SKM-1 (cell line): ENCODE data around the gene SPEG.

Source experiments
- DNase-seq: peaks from one replicate; lab custom pipeline; 2025; ENCODE audit not compliant: unreplicated experiment; lab: John Stamatoyannopoulos, UW

The SPEG gene

GRCh38 chr2:219542931-219543595 lies 108.4 kb downstream of the SPEG start:
- DNase-seq = no peak

- peak; percentile 82 for DNase-seq
Measured at GRCh38 chr2:219543596-219544358, 109.1 kb downstream of the SPEG start, which contains the start of the genes CHPF and TMEM198. Gene CHPF (minus strand): TSS chr2:219543809. CDS start chr2:219543538, 271 bp downstream. Gene TMEM198 (plus strand): TSS chr2:219544028. CDS start chr2:219544728, 700 bp downstream.

GRCh38 chr2:219544567-219544966 lies 109.9 kb downstream of the SPEG start:
- no peak for DNase-seq

- no peak for DNase-seq
Measured at GRCh38 chr2:219545295-219545942, 110.8 kb downstream of the SPEG start.

- no peak for DNase-seq
Measured at GRCh38 chr2:219545943-219546352, 111.3 kb downstream of the SPEG start.

GRCh38 chr2:219547621-219548020 lies 113.0 kb downstream of the SPEG start:
- no peak for DNase-seq
